ENCODE measurements around the gene POP5.
A peak's percentile ranks its signal among the peaks of the same experiment; 100 is the strongest.
"Not testable (repeated sequence)": the region's sequence is repeated elsewhere in the genome, so short reads cannot be mapped to it uniquely, and the experiment has no call there.

Gene POP5

DNA sequence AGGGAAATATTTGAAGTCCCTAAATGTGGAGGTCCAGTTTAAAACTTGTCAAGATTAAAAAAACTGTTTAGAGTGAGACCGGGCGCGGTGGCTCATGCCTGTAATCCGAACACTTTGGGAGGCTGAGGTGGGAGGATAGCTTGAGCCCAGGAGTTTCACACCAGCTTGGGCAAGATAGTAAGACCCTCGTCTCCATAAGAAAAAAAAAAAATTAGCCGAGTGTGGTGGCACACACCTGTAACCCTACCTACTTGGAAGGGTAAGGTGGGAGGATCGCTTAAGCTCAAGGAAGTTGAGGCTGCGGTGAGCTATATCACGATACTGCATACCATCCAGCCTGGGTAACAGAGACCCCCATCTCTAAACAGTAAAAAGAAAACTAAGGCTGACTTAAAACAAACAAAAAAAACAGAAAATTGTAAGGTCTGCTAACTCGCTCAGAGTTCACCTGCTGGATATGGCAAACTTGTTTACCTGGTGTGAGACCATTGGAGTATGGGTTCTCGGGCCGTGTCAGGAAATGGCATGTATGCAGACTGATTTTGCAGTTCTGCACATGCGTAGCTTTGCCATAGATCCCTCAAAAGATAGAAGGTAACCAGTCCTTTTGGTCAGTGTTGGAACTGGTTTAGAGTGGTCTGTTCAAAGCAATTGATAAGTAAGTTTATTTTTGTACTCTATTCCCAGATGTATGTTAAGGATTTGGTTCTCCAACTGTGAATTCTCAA, 45.0 kb downstream of the POP5 start:
- no peak for DNase-seq (ENCODE audit: low read depth)

DNA sequence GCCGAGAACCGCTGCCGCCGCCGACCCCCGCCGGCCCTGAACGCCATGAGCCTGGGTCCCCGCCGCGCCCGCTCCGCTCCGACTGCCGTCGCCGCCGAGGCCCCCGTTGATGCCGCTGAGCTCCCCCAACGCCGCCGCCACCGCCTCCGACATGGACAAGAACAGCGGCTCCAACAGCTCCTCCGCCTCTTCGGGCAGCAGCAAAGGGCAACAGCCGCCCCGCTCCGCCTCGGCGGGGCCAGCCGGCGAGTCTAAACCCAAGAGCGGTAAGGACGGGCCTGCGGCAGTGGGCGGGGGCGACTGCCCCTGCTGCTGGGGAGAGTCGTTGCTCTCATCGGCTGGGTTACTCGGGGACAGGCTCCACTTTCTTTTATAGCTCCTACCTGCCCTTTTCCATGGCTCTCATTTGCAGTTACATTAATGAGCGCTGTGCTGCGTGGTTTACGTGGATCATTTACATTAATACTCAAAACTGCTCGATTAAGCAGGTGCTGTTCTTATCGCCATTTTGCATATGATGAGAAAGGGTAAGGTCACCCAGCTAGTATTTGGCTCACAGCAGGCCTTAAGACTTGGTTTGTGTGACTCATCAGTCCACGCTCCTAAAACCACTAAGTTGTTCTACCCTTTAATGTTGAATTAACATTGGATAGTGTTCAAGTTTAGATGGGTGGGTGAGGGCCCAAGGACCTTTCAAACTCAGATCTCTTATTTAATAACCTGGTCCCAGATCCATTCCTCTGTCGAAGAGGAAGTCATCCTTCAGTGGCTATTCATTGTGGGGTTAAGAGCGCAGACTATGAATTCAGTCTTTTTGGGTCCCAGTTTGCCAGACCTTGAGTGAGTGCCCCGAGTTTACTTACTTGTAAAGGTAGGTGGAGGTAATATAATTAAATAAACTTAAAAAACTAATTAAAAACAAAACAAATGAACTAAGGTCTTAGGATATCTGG, 46.2 kb downstream of the POP5 start:
- DNase-seq (ENCODE audit: low read depth) = peak; percentile 93

- peak; percentile 80 for DNase-seq (ENCODE audit: low read depth)
These were observed 46.9 kb downstream of the POP5 start, which contains the start of gene RNF10 for GRCh38 chr12:120534203-120534702. TSS of gene RNF10 (plus strand) at chr12:120534356. CDS start at chr12:120534812, 456 bp downstream.

GRCh38 chr12:120532701-120533238, 48.4 kb downstream of the POP5 start:
- no peak for DNase-seq (ENCODE audit: low read depth)

DNA sequence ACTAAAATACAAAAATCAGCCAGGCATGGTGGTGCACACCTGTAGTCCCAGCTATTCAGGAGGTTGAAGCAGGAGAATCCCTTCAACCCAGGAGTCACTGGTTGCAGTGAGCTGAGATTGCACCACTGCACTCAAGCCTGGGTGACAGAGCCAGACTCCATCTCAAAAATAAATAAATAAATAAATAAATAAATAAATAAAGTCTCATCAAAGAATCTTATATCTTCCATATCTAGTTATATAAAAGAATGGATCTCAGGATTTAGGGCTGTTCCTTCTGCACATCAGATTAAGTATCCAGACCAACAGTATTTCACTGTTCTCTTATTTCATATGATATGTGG, 50.8 kb downstream of the POP5 start:
- DNase-seq (ENCODE audit: low read depth) = not testable (repeated sequence)

- DNase-seq (ENCODE audit: low read depth) = peak; percentile 63
These were observed 51.4 kb downstream of the POP5 start for GRCh38 chr12:120529641-120530417.

GRCh38 chr12:120528861-120529525, 52.2 kb downstream of the POP5 start, which contains the start of gene COQ5:
TSS of gene COQ5 (minus strand) at chr12:120529158. CDS start at chr12:120529141, 17 bp downstream.
- peak; percentile 86 for DNase-seq (ENCODE audit: low read depth)
